ENCODE data around the gene ZNF524.
A peak's percentile ranks its signal among the peaks of the same experiment; 100 is the strongest.
"Not testable (repeated sequence)": the region's sequence is repeated elsewhere in the genome, so short reads cannot be mapped to it uniquely, and the experiment has no call there.

ZNF524 gene

DNA sequence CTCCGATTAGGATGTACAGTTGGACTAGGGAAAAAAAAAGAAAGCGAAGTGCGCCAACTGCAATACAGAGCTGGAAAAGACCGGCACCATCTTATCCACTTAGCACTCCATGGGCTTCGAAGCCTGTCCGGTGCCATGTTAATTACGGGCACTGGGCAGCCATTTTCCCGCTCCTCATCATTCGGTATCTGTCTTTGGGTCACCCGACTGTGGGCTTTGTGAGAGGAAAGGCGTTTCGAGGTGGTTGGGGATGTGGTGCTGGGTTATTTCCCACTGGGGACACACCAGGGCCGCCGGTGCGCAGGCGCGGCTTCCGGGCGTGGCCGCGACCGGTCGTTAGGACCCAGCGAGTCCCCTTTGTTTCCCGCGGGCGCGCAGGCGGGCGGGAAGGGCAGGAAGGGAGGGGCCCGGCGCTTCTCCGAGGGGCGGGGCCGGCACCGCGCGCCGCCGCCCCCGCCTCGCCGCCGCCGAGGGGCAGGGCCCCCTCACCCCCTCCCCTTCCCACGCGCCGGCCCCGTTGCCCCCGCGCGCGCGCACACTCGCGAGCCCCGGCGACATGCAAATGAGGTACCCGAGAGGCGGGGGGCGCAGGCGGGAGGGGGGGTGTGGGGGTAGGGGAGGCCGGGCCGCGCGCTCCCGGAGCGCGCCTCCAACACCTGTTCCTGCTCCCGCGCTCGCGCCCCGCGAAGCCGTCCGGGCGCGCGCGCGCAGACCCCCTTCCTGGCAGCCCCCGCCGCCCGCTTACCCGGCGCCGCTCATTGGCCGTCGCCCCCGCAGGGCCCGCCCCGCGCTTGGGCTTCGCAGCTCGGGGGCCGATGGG lies at the start of gene ZNF524:
ZNF524 (plus strand) TSS at position 447 of the 820 bp plus-strand sequence. CDS start 1,825 bp downstream, outside the sequence.
- DNase-seq: peak; percentile 86

DNA sequence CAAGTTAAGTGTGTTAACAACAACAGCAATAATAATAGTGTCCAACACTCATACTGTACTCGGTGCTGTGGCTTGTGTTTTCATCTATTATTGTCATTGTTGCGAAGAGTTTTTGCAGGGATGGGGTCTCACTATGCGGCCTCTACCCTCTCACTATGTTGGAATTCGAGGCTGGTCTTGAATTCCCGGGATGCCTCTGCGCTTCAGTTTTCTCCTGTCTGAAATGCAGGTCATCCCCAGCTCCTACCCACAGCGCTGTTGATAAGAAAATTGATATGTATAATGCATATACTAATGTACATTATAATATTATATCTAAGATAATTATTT lies 49.8 kb upstream of the ZNF524 start:
- no peak for DNase-seq

- DNase-seq: no peak
Measured at GRCh38 chr19:55552206-55552605, 47.9 kb upstream of the ZNF524 start.

- no peak for DNase-seq
Measured at GRCh38 chr19:55552620-55553019, 47.5 kb upstream of the ZNF524 start.

DNA sequence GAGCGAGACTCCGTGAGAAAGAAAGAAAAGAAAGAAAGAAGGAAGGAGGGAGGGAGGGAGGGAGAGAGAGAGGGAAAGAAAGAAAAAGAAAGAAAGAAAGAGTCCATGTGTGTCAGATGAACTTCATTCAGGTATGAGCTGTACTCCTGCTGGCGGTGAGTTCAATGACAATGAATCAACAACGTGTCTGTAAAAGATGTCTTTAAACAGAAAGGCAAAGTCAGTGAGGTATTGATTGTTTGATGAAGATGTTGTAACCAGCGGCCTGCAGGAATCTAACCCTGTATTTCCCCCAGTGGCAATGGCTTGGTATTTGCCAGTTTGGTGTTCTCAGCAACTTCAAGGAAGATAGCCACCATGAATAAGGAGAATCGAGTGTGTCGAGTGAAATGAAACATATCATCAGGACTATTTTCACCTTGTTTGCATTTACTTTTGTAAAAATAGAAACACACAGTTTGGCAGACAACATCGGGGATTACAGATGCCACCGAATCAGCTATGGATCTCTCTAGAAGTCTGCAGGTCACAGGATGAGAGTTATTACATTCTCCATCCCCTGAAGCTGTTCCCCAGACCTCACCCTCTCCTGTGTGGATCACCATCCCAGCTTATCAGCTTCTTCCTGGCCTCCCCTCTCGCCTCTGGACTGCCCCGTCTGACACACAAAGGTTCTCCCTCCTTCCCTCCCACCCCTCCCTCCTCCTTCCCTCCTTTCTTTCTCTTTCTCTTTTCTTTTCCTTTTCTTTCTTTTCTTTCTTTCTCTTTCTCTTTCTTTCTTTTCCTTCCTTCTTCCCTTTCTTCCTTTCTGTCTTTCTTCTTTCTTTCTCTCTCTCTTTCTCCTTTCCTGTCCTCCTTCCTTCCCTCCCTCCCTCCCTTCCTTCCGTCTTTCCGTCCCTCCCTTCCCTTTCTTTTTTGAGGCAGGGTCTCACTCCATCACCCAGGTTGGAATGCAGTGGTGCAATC lies 46.6 kb upstream of the ZNF524 start:
- no peak for DNase-seq

- no peak for DNase-seq
Measured at GRCh38 chr19:55554302-55554701, 45.8 kb upstream of the ZNF524 start.

DNA sequence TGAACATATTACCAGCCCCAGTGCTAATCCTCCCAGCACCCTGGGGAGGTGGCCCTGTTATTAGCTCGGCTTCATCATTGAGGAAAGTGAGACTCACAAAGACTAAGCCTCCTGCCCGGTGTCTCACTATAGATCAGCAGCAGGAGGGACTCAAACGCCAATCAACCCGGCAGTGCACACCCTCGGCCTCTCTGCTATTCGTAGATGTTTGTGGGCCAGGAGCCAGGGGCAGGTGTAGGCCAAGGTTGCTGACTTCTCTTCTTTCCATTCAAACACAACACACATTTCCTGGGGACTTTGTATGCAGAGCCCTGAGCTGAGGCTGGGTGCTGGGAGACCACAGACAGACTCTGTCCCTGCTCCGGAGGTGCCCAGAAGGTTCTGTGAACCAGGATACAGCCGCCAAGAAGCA lies 45.3 kb upstream of the ZNF524 start:
- DNase-seq: no peak

DNA sequence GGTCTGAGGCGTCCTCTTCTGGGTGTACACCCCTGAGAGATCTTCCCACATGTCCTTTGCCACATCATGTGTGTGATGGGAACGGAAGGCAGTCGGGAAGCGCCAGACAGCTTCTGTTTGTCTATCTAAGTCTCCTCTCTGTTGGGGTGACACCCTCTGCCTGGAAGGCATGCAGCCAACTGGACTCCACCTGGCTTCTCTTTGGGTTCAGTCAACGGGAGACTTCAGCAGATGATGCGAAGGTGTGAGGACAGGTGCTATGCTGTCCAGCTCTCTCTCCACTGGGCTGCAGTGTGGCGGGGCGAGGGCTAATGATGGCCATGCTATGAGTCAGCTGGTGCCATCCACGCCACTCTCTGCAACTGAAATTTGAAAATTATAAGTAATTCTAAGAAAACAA lies 40.4 kb upstream of the ZNF524 start:
- no peak for DNase-seq

- no peak for DNase-seq
Measured at GRCh38 chr19:55563261-55563690, 36.8 kb upstream of the ZNF524 start.

DNA sequence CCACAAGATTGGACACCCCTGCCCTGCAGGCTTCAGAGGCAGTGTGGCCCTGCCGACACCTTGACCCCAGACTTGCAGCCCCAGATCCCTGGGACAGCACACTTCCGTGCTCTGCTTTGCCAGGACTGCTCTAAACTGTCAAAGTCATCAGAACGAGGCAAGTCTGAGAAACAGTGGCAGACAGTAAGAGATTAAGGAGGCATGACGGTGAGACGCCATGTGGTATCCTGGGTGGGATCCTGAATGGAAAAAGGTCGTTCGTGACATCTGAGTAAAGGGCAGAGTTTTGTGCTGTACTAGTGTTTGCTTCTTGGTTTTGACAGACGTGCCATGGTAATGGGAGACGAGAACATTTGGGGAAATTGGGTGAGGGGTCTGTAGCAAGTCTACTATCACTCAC lies 33.3 kb upstream of the ZNF524 start:
- DNase-seq: no peak

- DNase-seq: no peak
Measured at GRCh38 chr19:55567708-55568328, 32.3 kb upstream of the ZNF524 start.

GRCh38 chr19:55569477-55569876 lies 30.6 kb upstream of the ZNF524 start:
- not testable (repeated sequence) for DNase-seq

DNA sequence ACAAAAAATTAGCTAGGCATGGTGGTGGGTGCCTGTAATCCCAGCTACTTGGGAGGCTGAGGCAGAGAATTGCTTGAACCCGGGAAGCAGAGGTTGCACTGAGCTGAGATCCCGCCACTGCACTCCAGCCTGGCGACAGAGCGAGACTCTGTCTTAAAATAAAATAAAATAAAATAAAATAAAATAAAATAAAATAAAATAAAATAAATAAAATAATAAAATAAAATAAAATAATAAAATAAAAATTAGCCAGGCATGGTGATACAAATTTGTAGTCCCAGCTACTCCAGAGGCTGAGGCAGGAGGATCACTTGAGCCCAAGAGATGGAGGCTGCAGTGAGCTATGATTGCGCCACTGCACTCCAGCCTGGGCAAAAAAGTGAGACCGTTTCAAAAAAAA lies 26.2 kb upstream of the ZNF524 start:
- DNase-seq: not testable (repeated sequence)

DNA sequence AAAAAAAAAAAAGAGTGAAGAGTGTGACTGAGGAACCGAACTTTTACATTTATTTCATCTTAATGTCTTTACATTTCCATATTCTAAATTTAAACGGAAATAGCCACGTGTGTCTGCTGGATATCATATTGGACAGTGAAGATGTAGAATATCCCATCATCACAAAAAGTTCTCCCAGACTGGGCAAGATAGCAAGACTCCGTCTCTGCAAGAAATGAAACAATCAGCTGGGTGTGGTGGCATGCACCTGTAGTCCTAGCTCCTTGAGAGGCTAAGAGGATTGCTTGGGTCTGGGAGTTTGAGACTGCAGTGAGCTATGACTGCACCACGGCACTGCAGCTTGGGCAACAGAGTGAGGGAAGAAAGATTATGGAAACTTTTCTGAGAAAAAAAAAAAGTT lies 23.3 kb upstream of the ZNF524 start:
- no peak for DNase-seq

DNA sequence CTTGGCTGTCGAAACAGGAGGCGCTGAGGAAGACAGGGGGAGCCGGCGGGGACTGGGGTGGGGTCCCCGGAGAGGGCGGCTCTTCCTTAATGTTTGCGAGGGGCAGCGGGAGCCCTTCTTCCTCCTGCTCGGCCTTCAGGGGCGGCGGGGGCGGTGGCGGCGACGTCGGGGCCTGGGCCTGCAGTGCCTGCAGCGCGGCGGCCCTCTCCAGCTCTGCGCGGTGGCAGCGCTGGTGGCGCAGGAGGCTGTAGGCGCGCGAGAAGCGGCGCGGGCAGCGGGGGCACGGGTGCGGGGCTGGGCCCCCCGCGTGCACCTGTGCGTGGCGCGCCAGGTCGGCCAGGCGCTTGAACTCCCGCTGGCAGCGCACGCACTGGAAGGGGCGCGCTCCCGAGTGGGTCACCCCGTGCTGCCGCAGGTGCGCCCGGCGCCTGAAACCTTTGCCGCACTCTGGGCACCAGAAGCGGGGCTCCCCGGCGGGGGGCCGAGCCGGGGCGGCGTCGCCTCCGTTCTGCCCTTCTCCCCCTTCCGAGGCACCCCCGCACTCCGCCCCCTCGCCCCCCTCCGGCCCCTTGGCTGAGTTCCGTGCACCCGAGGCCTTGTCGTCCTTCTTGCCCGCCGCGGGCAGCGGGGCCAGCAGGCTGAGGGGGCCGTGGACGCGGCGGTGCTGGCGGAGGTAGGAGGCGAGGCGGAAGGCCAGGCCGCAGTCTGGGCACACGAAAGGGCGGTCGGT lies 21.9 kb upstream of the ZNF524 start:
- DNase-seq: no peak

DNA sequence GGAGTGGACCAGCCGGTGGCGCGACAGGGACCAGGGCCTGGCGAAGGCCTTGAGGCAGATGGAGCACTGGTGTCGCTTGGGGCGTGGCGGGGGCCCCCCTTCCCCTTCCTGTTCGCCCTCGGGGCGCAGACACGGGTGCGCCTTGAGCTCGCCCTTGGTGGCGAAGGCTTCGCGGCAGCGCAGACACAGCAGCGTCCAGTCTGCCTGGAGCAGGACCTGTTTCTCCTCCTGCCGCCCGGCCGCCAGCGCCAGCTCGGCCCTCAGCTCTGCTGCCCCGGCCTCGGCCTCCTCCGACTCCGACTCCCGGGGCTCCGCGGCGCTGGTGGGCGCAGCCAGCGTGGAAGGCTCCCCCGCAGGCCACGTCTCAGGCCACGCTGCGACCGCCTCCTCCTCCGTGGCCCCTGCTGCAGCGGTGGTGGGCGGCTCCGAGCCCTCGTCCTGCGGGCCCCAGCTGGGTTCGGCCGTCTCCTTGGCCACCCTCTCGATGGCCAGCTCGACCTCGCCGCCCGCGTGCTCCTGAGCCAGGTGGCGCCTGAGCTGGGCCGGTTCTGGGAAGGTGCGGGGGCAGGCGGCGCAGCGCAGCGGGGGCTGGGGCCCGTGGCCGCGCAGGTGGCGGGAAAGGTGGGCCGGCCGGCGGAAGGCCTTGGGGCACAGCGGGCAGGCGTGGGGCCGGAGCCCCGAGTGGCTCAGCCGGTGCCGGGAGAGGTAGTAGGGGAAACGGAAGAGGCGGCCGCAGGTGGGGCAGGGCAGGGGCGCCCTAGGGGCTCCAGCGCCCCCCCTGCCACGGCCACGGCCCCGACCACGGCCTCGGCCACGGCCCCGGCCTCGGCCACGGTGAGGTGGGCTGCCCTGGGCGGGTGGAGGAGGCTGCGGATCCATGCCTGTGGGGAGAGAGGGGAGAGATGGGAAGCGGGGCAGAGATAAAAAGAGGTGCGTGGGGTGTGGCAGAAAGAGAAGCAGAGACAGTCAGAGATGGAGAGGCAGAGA lies 21.0 kb upstream of the ZNF524 start:
- no peak for DNase-seq

DNA sequence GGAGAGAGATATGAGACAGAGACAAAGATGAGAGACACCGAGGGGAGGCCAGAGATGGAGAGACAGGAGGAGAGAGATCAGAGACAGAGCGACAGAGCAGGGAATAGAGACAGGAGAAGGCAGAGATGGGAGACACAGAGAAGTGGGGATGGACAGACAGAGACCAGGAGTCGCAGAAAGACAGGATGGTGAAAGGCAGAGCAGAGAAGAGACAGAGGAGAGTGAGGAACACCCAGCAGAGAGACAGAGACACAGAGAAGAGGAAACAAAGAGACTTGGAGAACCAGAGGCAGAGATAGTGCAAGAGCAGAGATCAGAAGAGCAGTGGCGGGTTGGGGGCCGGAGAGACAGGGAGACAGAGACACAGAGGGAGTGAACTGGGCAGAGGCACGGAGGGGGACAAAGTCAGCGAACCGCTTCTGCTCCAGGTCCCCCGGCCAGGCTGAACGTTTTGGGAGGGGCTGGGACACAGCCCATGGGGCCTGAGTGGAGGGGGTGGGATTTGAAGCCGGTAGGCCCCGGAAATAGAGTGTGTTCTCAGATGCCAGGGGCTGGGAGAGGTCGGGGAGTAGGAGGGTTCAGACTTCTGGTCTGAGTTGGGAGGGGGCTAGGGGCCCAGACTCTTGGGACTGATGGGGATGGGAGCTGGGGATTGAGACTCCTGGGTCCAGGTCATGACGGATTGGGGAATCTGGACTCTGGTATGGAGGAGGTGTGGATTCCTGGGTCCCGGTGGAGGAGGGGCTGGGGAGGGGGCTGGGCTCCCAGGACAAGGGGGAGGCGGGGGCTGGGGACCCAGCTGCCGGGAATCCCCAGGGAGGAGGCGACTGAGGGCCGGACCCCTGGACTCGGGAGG lies 20.1 kb upstream of the ZNF524 start:
- DNase-seq: no peak

- DNase-seq: peak; percentile 91
Measured at GRCh38 chr19:55580628-55581144, 19.4 kb upstream of the ZNF524 start, which contains the start of gene ZNF579. ZNF579 (minus strand) TSS chr19:55580848; CDS start chr19:55579639, 1,209 bp downstream.

DNA sequence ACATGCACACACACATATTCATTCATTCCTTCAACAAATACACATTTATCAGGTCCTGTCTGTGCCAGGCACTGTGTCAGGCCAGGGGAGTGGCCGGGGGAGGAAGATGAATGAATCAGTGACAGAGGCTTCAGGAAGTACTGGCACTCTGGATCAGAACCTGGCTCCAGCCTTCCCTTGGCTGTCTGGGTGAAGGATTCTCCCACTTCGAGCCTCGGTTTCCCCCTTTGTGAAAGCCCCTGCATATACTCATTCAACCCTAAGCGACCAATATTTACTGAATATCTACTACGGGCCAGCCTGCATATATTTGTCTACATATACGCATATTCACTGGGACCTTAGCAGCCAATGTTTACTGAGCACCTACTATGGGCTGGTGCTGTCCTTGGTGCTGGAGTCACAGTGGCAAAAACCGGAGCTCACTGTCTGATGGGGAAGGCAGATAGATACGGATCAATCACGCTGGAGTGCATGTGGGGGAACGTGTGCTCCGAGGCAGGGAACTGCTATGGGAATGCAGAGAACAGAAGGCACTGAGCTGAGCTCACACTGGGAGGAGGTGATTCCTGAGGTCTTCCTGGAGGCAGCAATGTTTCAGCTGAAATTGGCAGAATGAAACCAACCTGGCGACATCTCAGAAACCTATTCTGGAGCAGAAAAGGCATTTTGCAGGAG lies 18.8 kb upstream of the ZNF524 start:
- DNase-seq: peak; percentile 29
